Measurements from ENCODE around the gene CCL14.
"Not testable (repeated sequence)": the region's sequence is repeated elsewhere in the genome, so short reads cannot be mapped to it uniquely, and the experiment has no call there.

CCL14 gene

DNA sequence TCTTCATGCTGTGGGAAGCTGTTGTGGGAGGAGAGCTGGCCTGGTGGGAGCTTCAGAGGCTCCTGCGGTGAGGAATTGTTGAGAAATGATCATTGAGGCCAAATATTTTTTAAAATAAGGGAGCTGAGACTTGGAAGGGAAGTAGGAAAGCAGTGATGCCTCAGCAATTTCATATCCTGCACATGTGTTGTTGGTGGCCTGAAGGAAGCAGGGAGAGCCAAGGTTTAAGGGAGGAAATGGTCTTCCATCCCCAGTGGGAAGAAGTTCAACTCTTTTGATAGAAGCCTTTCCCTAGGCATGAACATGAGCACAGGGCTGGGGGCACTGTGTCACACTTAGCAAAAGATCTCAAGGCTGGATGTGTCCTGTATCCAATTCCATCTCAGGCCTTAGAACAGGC is at the start of gene CCL14:
Gene CCL14 (minus strand): TSS at position 87 of the 400 bp plus-strand sequence. CDS start 80 bp downstream, at position 7.
- no peak for DNase-seq

DNA sequence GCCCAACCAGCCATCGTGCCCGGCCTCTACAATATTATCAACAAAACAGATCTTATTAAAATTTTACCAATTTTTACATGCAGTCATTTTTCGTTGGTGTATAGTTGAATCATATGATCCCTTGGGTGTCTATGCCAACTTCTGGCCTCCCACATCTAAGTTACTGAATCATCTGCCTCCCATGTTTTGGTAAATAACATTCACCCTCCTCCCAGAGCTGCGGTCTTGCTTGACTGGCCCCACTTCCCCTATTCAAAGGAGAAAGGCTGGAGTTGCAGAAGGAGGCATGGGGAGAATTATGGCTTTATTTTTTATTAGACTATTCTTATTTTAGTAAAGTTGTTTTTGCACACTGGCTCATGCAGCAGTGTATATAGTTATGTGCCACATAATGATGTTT is 49.7 kb upstream of the CCL14 start:
- DNase-seq, result no peak

- no peak for DNase-seq
These were observed 47.6 kb upstream of the CCL14 start for GRCh38 chr17:36034127-36034526.

- no peak for DNase-seq
These were observed 44.4 kb upstream of the CCL14 start for GRCh38 chr17:36030956-36031355.

GRCh38 chr17:36027761-36028160 is 41.2 kb upstream of the CCL14 start:
- DNase-seq, result no peak

GRCh38 chr17:36024106-36024869 is 37.8 kb upstream of the CCL14 start:
- DNase-seq, result no peak

GRCh38 chr17:36019423-36019822 is 32.9 kb upstream of the CCL14 start:
- DNase-seq, result no peak

- no peak for DNase-seq
These were observed 31.3 kb upstream of the CCL14 start, which contains the start of gene CCL23 for GRCh38 chr17:36017799-36018198. Gene CCL23, minus strand, starts transcription at chr17:36017972. Its CDS starts 75 bp downstream, at chr17:36017897.

- no peak for DNase-seq
These were observed 30.0 kb upstream of the CCL14 start for GRCh38 chr17:36016555-36016954.

- DNase-seq, result not testable (repeated sequence)
These were observed 29.4 kb upstream of the CCL14 start for GRCh38 chr17:36015895-36016294.

DNA sequence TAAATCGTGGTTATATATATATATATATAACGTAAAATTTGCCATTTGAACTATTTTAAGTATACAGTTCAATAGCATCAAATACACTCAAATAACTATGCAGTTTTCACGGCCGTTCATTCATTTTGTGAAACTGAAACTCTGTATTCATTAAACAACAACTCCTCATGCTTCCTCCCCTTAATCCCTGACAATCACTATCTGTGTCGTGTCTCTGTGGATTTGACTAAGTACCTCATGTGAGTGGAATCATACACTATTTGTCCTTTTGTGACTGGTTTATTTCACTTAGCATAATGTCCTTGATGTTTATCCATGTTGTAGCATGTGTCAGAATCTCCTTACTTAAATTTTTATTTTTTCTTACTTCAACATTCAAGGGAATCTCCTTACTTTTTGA is 28.4 kb upstream of the CCL14 start:
- no peak for DNase-seq

DNA sequence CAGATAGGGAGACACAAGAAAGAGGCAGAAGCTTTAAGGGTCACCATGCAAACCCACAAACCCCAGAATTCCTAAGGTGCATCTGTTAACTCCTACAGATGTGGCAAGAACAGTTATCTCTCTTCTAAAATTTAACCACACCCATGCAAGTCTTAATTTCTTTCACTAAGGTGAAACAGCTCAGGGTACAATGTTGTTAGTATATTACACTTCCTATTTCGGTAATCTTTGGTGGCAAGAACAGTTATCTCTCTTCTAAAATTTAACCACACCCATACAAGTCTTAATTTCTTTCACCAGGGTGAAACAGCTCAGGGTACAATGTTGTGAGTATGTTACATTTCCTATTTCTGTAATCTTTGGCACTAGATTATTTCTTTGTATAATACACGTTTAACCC is 24.7 kb upstream of the CCL14 start:
- no peak for DNase-seq

- DNase-seq, result no peak
These were observed 22.6 kb upstream of the CCL14 start for GRCh38 chr17:36008998-36009665.

DNA sequence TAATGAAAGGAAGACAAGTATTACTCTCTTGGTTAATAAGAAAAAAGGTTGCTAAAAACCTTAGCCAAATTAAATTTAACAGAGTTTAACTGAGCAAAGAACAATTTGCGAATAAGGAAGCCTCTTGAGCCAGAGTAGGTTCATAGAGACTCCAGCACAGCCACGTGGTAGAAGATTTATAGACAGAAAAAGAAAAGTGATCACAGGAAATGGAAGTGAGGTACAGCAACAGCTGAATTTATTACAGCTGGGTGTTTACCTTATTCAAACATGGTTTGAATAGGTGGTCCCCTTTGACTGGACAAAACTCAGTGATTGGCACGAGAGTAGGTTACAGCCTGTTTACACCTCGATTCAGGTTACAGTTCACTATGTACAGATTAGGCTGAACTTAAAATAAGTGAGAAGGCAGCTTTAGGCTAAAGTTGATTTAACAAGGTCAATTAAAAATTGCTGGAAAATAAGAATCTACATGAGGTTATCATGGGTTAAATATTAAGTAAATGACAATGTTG is 18.1 kb upstream of the CCL14 start:
- no peak for DNase-seq

DNA sequence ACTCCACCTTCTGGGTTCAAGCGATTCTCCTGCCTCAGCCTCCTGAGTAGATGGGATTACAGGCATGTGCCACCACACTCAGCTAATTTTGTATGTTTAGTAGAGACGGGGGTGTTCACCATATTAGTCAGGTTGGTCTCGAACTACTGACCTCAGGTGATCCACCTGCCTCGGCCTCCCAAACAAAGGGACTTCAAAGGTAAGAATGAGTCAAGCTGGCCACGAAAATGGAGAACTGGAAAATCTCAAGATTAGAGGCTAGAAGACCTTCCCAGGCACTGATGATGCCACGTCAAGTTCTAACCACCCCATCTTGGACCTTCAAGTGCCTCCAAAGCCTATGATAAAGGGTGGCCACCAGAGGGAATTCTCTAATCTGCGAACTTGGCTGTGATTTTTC is 16.1 kb upstream of the CCL14 start:
- DNase-seq, result no peak

DNA sequence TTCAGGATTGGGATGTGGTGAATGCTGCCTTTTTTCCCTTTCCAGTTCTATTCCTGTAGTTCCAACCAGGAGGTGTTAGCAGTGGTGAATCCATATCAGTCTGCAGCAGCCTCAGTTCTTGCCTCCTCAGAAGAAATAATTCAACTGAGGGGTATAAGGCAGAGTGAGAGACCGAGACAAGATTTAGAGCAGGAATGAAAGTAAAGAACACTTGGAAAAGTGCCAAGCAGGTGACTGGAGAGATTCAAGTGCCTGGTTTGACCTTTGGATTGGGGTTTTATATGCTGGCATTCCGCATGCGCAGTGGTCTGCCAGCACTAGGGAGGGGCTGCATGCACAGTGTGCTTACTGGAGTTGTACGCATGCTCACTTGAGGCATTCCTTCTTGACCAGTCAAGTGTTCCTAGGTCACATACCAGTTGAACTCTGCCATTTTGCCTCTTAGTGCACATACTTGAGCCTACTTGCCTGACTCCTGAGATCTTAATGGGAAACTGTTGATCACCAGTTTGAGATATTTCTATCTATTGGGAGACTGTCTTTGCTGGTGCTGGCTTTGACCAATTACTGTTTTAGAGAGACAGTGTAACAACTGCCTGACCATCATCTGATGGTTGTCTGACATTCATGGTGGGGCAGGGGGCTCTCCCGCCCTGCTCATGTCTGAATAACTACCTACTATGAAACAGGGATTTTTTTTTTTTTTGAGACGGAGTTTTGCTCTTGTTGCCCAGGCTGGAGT is 15.5 kb upstream of the CCL14 start:
- DNase-seq, result no peak

DNA sequence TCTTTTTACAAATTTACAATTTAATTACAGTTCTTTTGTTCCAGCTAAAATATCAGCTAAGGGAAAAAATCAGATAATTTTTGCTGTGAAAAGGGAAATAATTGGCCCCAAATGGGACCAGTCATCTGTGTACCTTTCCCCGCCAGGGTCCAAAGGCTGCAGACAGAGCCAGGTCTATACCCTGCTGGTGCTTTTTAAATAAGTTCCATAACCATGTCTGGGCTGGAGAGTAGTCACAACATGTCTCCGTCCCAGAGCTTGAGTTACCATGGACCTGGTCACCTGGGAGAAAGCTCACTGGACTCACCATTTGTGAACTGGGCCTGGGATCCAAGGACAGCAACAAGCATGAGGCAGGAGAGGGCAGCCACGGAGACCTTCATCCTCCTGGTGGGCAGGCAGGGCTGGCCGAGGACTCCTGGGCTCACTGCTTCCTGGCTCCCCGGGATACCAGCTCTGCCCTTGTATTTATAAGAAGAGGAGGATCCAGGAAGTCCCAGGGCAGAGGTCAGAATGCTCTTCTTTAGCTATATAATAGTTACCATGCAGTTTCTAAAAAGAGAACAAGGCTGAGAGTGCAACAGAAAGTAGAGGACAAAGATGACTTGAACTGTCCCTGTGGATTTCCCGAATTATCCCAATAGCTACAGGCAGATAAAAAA is 14.7 kb upstream of the CCL14 start, which contains the start of gene CCL15:
Gene CCL15 (minus strand): TSS at position 444 of the 662 bp plus-strand sequence. CDS start 61 bp downstream, at position 383.
- DNase-seq, result no peak

DNA sequence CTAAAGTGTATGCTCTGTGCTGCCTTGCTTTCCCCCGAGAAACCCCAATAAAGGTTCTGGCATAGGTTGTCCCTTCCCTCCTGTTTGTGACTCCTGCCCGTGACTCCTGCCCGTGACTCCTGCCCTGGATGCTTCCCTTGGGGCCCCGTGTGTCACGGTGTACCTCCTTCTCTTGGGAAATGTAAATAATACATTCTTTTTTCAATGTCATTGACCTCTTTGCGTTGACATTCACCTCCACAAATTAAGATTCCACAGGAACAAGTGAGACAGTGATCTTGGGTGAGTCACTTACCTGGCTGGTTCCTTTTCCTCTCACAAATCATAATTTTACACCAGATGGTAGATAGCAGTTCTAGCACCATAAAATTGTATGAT is 14.2 kb upstream of the CCL14 start:
- no peak for DNase-seq

DNA sequence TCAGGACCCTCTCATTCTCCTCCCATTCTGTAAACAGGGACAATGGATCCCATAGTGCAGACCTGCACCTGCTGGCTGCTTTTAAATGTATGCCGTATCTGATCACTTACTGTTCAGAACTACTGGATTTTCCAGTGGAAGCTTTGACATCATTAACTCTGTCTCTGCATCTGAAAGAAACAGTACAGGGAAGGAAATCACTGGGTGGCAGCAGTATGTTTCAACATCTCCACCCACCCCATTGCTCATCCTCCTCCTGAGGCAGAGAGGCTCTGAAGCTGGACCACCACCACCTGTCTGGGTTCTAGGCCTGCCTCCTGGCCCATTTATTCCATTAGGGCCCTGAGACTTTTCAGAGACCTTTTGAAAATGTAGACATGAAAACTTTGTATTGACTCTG is 12.2 kb upstream of the CCL14 start:
- no peak for DNase-seq

DNA sequence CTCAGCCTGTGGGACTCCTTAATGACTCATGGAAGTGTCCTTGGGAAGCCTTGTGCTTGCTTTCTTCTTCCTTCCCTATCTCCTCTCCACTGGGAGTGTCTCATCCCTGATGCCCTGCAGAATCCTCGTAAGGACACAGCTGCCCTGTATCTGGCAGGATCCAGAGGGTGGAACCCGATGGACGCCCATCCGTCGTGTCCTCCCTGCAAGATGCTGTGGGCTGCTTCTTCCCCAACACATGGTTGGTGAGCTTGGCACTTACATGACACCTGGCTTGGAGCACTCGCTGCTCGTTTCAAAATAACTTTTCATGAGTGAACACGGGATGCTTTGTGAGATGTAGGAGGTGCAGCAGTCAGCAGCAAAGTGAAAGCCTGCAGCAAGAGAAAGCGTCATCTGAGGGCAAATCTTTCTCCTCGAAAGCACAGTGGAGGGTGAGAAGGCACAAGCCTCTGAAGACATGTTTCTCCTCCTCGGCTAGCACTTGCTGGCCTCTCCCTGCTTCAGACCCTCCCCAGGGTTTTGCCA is 11.6 kb upstream of the CCL14 start:
- no peak for DNase-seq

DNA sequence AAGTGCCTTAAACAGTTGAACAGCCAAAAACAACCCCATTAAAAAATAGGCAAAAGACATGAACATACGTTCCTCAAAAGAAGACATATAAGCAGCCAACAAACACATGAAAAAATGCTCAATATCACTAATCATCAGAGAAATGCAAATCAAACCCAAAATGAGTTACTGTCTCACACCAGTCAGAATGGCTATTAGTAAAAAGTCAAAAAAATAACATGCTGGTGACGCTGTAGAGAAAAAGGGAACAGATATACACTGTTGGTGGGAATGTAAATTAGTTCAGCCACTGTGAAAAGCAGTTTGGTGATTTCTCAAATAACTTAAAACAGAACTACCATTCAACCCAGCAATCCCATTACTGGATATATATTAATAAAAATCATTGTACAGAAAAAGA is 8.8 kb upstream of the CCL14 start:
- DNase-seq, result not testable (repeated sequence)

DNA sequence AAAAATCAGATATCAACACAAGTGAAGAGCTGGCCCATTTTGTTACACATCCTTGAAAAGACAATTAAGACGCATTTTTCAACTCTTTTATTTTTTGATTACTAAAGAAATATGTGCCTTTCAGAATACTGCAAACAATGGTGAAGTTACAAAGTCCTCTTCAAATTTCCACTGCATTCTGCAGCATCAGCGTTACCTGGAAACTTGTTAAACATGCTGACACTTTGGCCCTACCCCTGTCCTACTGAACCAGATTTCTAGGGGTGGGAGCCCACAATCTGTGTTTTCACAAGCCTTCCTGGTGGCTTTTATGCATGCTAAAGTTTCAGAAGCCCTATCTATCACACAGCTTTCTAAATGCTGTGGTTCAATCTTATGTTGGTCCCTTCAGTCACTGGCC is 4.5 kb upstream of the CCL14 start:
- no peak for DNase-seq

DNA sequence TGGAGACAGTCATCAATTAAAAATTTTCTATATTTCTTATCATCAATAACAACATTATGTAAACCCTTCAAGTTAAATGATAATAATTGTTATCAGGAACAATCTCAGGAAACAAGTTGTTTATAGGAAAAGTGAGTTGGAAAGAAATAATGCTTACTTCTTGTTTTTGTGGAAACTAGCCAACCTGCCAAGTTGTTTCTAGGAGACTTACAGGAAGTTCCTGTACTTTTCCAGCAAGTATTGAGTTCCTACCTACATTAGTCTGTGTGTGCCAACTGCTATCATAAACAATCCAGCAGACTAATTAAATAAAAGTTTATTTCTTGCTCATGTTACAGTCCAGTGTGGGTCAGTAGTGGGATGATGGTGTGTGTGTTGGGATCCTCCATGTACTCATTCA is 1.6 kb upstream of the CCL14 start:
- no peak for DNase-seq

All from CD4-positive, alpha-beta T cell treated with Interleukin-10 for 1 hour (primary cell).